ENCODE results near the gene RPA1.
A peak's percentile ranks its signal among the peaks of the same experiment; 100 is the strongest.
"Not testable (repeated sequence)": the region's sequence is repeated elsewhere in the genome, so short reads cannot be mapped to it uniquely, and the experiment has no call there.

RPA1 gene

GRCh38 chr17:1829592-1830257 is at the start of gene RPA1, which contains the start of gene SMYD4:
Gene RPA1 (plus strand): TSS chr17:1830005. CDS start chr17:1830094, 89 bp downstream.
Gene SMYD4 (minus strand): TSS chr17:1829902. CDS start chr17:1827994, 1,908 bp downstream.
- DNase-seq (ENCODE audit: low read depth), result peak; percentile 85

- no peak for DNase-seq (ENCODE audit: low read depth)
Observed at GRCh38 chr17:1782171-1782567, 47.6 kb upstream of the RPA1 start.

- peak; percentile 58 for DNase-seq (ENCODE audit: low read depth)
Observed at GRCh38 chr17:1783271-1783670, 46.5 kb upstream of the RPA1 start.

DNA sequence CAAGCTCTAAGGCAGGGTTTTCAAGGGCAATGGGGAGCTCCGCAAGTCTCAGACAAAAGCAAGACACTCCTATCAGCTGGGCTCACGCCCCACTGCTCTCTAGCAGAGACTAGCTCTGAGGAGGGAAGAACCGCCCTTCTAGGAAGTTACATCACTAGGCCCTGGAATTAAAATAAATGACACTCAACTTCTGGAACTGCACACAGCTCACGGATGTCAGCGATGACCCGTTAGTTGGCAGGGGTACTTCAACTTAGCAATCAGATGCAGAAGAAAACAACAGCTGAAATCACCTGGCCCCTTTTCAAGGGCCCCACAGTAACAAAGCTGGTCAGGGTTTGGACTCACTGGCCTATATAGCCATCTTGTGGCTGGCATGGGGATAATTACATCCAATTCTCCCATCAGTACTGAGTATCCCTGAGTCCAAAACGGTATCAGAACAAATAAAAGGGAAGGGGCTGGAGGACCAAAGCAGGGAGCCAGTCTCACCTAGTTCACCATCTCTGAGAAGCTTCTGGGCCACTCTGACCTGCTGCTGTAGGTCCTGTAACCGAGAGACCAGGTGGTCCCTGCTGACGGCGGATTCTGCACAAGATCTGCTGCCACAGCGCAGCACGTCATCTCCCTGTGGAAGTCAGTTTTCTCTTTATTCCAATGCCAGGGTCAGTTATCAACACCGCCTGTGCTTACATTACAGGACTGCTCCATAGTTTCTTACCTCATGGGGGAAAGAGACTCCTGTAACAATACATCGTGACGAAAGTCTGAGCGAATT is 45.8 kb upstream of the RPA1 start:
- peak; percentile 99 for DNase-seq (ENCODE audit: low read depth)

GRCh38 chr17:1785930-1786329 is 43.9 kb upstream of the RPA1 start:
- peak; percentile 70 for DNase-seq (ENCODE audit: low read depth)

DNA sequence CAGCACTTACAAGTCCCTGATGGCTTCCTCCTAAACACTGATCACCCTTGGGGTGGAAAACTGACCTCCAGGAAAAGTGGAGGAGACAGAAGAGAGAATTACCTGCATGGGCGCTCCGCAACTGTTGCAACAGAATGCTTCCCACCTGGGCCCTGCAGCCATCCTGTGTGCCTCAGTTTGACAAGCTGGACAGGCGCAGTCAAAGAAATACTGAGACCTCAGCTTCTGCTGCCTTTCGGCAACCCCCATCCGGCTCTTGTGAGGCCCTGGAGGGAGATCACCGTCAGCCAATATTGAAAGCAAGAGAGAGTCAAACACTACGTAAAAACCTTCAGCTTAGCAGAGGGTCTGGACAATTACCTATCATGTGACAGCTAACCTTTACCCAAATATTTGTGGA is 43.1 kb upstream of the RPA1 start:
- DNase-seq (ENCODE audit: low read depth), result peak; percentile 80

DNA sequence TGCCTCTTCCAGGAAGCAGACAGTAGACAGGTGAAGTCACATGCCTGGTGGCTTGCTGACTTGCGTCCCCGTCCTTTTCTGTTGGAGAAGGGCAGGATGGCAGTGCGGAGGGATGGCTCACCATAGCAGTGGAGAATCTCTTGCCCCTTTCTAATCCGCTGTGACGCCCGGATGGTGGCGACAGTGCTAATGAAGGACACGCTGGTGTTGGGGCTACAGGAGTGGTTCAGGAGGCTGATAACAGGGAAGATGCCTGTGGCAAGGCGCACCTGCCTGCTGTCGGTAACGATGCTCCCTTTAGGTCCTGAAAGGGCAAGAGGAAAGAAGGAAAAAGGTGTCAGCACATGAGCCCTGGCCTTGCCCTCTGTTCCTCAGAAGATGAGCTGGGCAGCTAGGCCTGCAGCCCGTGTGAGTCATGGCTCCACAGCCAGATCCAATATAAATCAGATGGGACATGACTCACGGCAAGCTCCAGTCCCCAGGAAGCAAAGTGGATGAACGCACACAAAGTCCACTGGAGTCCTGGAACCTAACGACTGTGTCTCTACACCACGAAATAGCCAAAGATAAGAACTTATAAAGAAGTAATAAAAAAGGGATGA is 42.4 kb upstream of the RPA1 start:
- peak; percentile 92 for DNase-seq (ENCODE audit: low read depth)

DNA sequence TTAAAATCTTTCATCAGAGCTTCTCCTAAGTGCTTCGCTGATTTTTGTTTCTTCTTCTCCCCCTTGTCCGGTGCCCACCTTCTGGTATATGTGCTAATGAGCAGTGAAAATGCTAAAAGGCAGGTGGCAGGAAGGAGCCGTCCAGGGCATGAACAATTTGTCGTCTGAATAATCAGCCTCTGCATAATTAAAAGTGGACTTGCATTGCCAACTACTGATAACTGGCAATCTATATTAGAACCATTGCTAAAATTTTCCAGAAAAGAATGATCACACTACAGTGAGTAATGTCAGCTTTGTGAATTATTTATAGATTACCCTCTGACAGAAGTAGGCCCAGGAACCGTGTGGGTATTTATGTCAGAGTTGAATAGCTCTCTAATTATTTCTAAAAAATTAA is 39.9 kb upstream of the RPA1 start:
- DNase-seq (ENCODE audit: low read depth), result no peak

GRCh38 chr17:1792495-1793446 is 37.0 kb upstream of the RPA1 start:
- DNase-seq (ENCODE audit: low read depth), result no peak

DNA sequence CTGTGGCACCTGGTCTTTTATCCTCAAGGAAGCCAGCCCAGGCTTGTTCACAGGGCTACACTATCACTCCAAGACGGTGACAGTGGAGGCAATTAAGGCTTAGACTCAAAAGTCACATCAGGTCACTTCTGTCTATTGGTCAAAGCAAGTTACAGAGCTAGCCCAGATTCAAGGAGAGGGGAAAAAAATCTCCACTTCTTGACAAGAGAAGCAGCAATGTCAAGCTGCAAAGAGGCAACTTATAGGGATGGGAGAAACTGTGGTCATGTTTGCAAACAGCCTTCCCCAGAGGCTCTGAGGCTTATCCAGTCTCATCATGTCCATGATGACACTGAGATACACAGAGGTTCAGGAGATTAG is 36.4 kb upstream of the RPA1 start:
- no peak for DNase-seq (ENCODE audit: low read depth)

- no peak for DNase-seq (ENCODE audit: low read depth)
Observed at GRCh38 chr17:1796800-1797199, 33.0 kb upstream of the RPA1 start.

GRCh38 chr17:1797323-1797722 is 32.5 kb upstream of the RPA1 start:
- DNase-seq (ENCODE audit: low read depth), result no peak

DNA sequence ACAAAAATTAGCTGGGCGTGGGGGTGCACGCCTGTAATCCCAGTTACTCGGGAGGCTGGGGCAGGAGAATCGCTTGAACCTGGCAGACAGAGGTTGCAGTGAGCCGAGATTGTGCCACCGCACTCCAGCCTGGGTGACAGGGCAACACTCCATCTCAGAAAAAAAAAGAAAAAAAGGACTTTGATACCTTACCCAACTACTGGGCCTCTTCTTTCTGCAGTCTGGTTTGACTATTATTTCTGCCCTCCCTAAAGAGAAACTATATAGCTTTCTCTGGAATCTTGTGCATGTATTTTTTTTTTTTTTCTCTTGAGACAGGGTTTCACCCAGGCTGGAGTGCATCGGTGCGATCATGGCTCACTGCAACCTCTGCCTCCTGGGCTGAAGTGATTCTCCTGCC is 32.0 kb upstream of the RPA1 start:
- DNase-seq (ENCODE audit: low read depth), result not testable (repeated sequence)

- DNase-seq (ENCODE audit: low read depth), result no peak
Observed at GRCh38 chr17:1800240-1800639, 29.6 kb upstream of the RPA1 start.

DNA sequence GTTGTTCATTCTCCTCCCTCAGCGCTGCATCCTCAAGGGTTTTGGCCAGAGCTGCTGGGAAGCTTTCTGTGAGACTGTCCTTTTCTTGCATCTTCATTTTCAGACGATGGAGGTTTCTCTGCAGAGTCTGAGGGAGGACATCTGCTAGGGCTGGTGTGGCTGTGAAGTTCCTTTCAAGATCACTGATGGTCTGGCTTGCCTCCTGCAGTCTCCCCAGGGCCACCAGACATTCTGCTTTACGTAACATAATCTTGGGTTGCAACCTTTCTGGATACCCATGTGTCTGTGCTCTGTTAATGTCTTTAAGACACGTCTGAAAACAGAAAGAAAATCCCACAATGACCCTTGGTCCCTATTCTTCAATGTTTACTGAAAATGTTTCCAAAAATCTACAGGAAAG is 29.1 kb upstream of the RPA1 start:
- DNase-seq (ENCODE audit: low read depth), result no peak

DNA sequence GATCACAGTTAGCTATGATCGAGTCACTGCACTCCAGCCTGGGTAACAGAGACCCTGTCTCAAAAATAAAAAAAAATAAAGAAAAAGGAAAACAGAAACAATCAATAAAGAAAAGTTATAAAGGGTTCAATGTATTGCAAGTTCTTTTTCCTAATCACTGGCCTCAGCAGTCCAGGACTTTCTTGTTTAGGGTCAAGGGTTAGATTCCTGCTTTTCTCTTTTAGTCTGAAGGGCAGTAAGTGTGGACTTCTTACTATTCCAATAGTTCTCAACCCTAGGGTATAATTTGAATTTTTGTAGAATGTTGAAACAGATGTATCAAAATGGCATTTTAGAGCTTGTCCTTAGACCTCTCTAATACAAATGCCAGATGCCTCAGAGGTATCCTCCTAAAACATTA is 27.4 kb upstream of the RPA1 start:
- DNase-seq (ENCODE audit: low read depth), result no peak

- no peak for DNase-seq (ENCODE audit: low read depth)
Observed at GRCh38 chr17:1803280-1803679, 26.5 kb upstream of the RPA1 start.

GRCh38 chr17:1807890-1808289 is 21.9 kb upstream of the RPA1 start:
- DNase-seq (ENCODE audit: low read depth), result peak; percentile 29

- DNase-seq (ENCODE audit: low read depth), result no peak
Observed at GRCh38 chr17:1808644-1809043, 21.2 kb upstream of the RPA1 start.

DNA sequence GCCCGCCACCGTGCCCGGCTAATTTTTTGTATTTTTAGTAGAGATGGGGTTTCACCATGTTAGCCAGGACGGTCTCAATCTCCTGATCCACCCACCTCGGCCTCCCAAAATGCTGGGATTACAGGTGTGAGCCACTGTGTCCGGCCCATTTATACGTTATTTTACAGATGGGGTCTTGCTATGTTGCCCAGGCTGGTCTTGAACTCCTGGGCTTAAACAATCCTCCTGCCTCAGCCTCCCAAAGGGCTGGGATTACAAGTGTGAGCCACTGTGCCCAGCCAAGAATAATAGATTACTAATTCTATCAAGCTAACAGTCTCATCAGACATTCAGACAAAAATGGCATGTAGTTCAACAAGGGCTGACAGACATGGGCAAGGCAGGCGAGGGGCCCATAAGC is 20.0 kb upstream of the RPA1 start:
- not testable (repeated sequence) for DNase-seq (ENCODE audit: low read depth)

DNA sequence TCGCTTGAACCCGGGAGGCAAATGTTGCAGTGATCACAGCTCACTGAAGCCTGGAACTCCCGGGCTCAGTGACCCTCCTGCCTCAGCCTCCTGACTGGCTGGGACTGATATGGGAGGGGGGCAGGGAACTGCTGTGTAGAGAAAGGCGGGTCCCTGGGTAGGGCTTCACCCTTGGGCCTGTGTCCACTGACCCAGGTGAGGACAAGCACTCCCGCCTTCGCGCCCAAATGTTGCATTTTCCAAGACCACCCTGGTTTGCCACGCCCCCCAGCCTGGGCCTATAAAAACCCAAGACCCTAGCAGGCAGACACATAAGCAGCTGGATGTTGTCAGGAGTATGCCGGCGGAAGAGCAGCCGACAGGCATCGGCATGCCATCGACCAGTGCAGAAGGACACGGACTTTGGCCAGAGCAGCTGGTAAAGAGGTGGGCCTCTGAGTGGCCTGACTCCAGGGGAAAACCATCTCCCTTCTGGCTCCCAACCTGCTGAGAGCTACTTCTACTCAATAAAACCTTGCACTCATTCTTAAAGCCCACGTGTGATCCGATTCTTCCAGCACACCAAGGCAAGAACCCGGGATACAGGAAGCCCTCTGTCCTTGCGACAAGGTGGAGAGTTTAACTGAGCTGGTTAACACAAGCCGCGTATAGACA is 19.2 kb upstream of the RPA1 start:
- DNase-seq (ENCODE audit: low read depth), result no peak

- DNase-seq (ENCODE audit: low read depth), result peak; percentile 25
Observed at GRCh38 chr17:1813088-1813487, 16.7 kb upstream of the RPA1 start.

Data from fibroblast of gingiva (primary cell).